Neural cell (in vitro differentiated cells): ENCODE measurements around the gene MYO1H. TPM values are rescaled to one million over a fixed set of nuclear protein-coding genes. Genes with fewer than 3 reads are reported as not detected.

Experiments used
- H2AFZ ChIP-seq: fragments of 200-600, 300-800 bp; sonication (generic), shearing (Covaris generic); 2 replicates; pipeline ENCODE4 v1.6.0; 2014; ENCODE audit warnings: low read depth, mild to moderate bottlenecking, antibody characterized with exemption, low read length, moderate library complexity
- H3F3A ChIP-seq: fragments of 200-600 bp; shearing (Covaris generic); 2 replicates; pipeline ENCODE4 v1.6.1; 2016; ENCODE audit warnings: mild to moderate bottlenecking, moderate library complexity, mixed read lengths, antibody characterized with exemption, low read length; ENCODE audit not compliant: insufficient read depth, poor library complexity, severe bottlenecking
- H3K27ac ChIP-seq: fragments of 200-600, 300-800 bp; sonication (generic), shearing (Covaris generic); 2 replicates; pipeline ENCODE4 v1.5.1; 2014; ENCODE audit warnings: mild to moderate bottlenecking, low read length, moderate library complexity
- H3K27me3 ChIP-seq: fragments of 300-800, 200-600 bp; sonication (generic), shearing (Covaris generic); 2 replicates; pipeline ENCODE4 v1.6.0; 2014; ENCODE audit warnings: mild to moderate bottlenecking, low read depth, low read length, moderate library complexity; ENCODE audit not compliant: insufficient read depth
- H3K36me3 ChIP-seq: fragments of 300-800, 200-600 bp; sonication (generic), shearing (Covaris generic); 2 replicates; pipeline ENCODE4 v1.5.1; 2014; ENCODE audit warnings: mild to moderate bottlenecking, antibody characterized with exemption, low read length, moderate library complexity; ENCODE audit not compliant: insufficient read depth
- H3K4me2 ChIP-seq: fragments of 300-800, 200-600 bp; sonication (generic), shearing (Covaris generic); 2 replicates; pipeline ENCODE4 v1.6.0; 2014; ENCODE audit warnings: mild to moderate bottlenecking, low read length
- H3K4me3 ChIP-seq: fragments of 300-800, 200-600 bp; sonication (generic), shearing (Covaris generic); 2 replicates; pipeline ENCODE4 v1.5.1; 2014; ENCODE audit warnings: mild to moderate bottlenecking, low read length, moderate library complexity
- H3K79me2 ChIP-seq: fragments of 200-600 bp; shearing (Covaris generic); replicated peaks from 2 replicates; pipeline ENCODE4 v1.6.0; 2014; ENCODE audit warnings: mild to moderate bottlenecking, low read length, moderate library complexity; ENCODE audit not compliant: insufficient read depth
- H3K9ac ChIP-seq: fragments of 300-800, 200-600 bp; sonication (generic), shearing (Covaris generic); 2 replicates; pipeline ENCODE4 v1.6.1; 2016; ENCODE audit warnings: mild to moderate bottlenecking, low read length, mixed read lengths
- H3K9me2 ChIP-seq: fragments of 200-600 bp; shearing (Covaris generic); 2 replicates; pipeline ENCODE4 v1.6.1; 2016; ENCODE audit warnings: mild to moderate bottlenecking, low read length, mixed read lengths; ENCODE audit not compliant: insufficient read depth
- H3K9me3 ChIP-seq: fragments of 200-600, 300-800 bp; sonication (generic), shearing (Covaris generic); 2 replicates; pipeline ENCODE4 v1.6.1; 2016; ENCODE audit warnings: mild to moderate bottlenecking, mixed run types, low read length, moderate library complexity, mixed read lengths
- H4K20me1 ChIP-seq: fragments of 200-600 bp; shearing (Covaris generic); 2 replicates; pipeline ENCODE4 v1.6.1; 2016; ENCODE audit warnings: mild to moderate bottlenecking, mixed run types; ENCODE audit not compliant: insufficient read depth
- EZH2 ChIP-seq: fragments of 200-600, 300-800 bp; shearing (Covaris generic), sonication (generic); IDR thresholded peaks from 2 replicates; pipeline ENCODE4 v1.6.1; 2014; ENCODE audit warnings: antibody characterized with exemption, low read length, borderline replicate concordance, mild to moderate bottlenecking; ENCODE audit not compliant: insufficient read depth, poor library complexity, severe bottlenecking
- POLR2AphosphoS5 ChIP-seq: IDR thresholded peaks from 2 replicates; pipeline ENCODE4 v1.6.1; 2012
- RAD21 ChIP-seq: fragments of 450-650 bp; conservative IDR thresholded peaks from 2 replicates; pipeline ENCODE4 v1.6.1; 2014; ENCODE audit warnings: antibody characterized with exemption, mild to moderate bottlenecking, moderate library complexity
- REST ChIP-seq: IDR thresholded peaks from 2 replicates; pipeline ENCODE4 v1.6.1; 2012; ENCODE audit warnings: borderline replicate concordance
- SMC3 ChIP-seq: fragments of 450-650 bp; conservative IDR thresholded peaks from 2 replicates; pipeline ENCODE4 v1.6.1; 2014; ENCODE audit warnings: antibody characterized with exemption, mild to moderate bottlenecking, moderate library complexity; ENCODE audit not compliant: poor library complexity
- TAF1 ChIP-seq: IDR thresholded peaks from 2 replicates; pipeline ENCODE4 v1.6.1; 2012; ENCODE audit warnings: low read depth
- polyA plus RNA-seq: library from polyadenylated mRNA; depleted of rRNA; stranded (reverse); fragments of >200 nt; gene quantifications from 2 replicates; pipeline ENCODE4 v1.2.3, GENCODE V29; 2014
- TF ChIP-seq, protein P1 (sequence below): fragments of 450-650 bp; IDR thresholded peaks from 2 replicates; pipeline ENCODE4 v1.5.1; 2014; ENCODE audit warnings: antibody characterized with exemption, mild to moderate bottlenecking, moderate library complexity; ENCODE audit not compliant: poor library complexity, severe bottlenecking

The MYO1H gene
- polyA plus RNA-seq, 1 donor from 2014 or later: 10.6 TPM

DNA sequence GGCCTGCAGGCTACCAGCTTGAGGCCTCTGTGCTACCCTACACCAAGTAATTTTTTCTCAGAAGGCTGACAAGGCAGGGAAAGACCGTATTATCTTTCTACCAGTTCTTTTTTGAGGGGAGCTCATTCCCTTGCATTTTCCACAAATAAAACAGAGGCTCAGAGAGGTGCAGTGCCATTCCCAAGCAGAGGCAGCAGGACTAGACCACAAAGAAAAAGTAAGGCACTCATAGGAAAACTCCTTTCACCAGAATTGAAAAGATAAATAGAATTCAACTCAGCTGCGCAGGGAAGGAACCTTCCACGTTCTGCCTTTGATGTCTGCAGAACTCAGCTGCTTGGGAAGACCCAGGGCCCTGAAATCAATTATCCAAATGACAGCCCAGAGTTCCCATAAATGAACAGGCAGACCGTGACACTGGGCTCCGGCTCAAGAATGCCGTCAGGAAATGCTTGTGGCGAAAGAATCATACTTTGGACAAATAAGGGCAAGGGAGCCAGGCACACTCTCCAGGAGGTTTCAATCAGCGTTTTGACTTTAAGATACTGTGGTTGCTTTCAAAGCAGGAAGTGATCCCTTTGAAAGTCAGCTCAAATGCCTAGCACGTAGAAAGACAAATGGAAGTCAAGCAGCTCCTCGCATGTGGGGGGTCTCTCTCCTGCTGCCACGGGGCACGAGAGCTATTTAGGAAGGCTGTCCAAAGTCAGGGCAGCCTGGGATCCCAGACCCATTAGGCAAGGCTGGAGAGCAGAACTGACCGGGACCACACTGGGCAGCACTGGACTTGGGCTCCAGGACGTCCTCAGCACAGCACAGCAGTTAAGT is 115.4 kb downstream of the MYO1H start:
- peak overlapping the region; percentile 5 for H3K9ac ChIP-seq
- H3K36me3 ChIP-seq: no peaks in the 10 kb centered on the region
- H2AFZ ChIP-seq: no peak overlapping the region
- H3K79me2 ChIP-seq: peaks cover 25% of the 10 kb centered on the region
- H3K27ac ChIP-seq: peak overlapping the region; percentile 11
- H4K20me1 ChIP-seq: peaks cover 16% of the 10 kb centered on the region
- no peaks in the 10 kb centered on the region for H3K27me3 ChIP-seq
- no peak overlapping the region for H3K4me2 ChIP-seq
- no peaks in the 10 kb centered on the region for H3K9me3 ChIP-seq
- H3F3A ChIP-seq: no peaks in the 10 kb centered on the region
- TF ChIP-seq EZH2 (no peak), SMC3 (no peak), REST (no peak)
- TF ChIP-seq, protein P1, sequence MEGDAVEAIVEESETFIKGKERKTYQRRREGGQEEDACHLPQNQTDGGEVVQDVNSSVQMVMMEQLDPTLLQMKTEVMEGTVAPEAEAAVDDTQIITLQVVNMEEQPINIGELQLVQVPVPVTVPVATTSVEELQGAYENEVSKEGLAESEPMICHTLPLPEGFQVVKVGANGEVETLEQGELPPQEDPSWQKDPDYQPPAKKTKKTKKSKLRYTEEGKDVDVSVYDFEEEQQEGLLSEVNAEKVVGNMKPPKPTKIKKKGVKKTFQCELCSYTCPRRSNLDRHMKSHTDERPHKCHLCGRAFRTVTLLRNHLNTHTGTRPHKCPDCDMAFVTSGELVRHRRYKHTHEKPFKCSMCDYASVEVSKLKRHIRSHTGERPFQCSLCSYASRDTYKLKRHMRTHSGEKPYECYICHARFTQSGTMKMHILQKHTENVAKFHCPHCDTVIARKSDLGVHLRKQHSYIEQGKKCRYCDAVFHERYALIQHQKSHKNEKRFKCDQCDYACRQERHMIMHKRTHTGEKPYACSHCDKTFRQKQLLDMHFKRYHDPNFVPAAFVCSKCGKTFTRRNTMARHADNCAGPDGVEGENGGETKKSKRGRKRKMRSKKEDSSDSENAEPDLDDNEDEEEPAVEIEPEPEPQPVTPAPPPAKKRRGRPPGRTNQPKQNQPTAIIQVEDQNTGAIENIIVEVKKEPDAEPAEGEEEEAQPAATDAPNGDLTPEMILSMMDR: no peak
- no peaks in the 10 kb centered on the region for H3K9me2 ChIP-seq
- peak overlapping the region; percentile 35 for H3K4me3 ChIP-seq

DNA sequence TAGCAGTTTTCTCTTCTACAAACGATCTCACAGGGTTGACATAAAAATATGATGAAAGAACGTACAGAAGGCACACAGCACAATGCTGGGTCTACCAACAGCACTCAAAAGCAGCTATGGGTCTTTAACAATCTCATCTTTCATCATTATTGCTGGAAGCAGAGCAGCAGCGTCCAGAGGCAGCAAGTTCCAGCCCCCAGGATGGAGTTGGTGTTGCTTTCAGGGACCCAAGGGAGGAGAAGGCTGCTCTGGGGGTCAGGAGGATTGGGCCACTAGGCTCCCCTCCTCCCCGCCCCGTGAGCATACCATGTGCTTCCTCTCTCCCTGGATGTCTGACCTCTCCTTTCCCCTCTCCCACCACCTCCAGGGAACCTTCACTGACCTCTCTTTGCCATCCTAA is 116.1 kb downstream of the MYO1H start:
- Histone ChIP-seq H3K27ac (peak overlapping the region; percentile 9), H3F3A (no peaks in the 10 kb centered on the region), H3K4me3 (peak overlapping the region; percentile 35), H3K9me3 (no peaks in the 10 kb centered on the region), H4K20me1 (peaks cover 16% of the 10 kb centered on the region), H3K36me3 (no peaks in the 10 kb centered on the region), H3K79me2 (peaks cover 25% of the 10 kb centered on the region), H3K4me2 (no peak overlapping the region), H3K27me3 (no peaks in the 10 kb centered on the region), H3K9me2 (no peaks in the 10 kb centered on the region), H3K9ac (no peak overlapping the region), H2AFZ (no peak overlapping the region)
- TF ChIP-seq POLR2AphosphoS5: no peak
- no peak for TF ChIP-seq EZH2
- TF ChIP-seq TAF1: no peak
- TF ChIP-seq, protein P1: no peak
- TF ChIP-seq RAD21: no peak
- TF ChIP-seq REST: no peak
